GM18868 (cell line): ENCODE results near the gene NCOA1.
"Not testable (repeated sequence)": the region's sequence is repeated elsewhere in the genome, so short reads cannot be mapped to it uniquely, and the experiment has no call there.

Source experiments
- ATAC-seq: cut with Tn5 transposase; IDR thresholded peaks from one replicate; pipeline ENCODE4 v1.9.1; 2021; ENCODE audit warnings: mild to moderate bottlenecking, moderate library complexity; ENCODE audit not compliant: unreplicated experiment

Gene NCOA1

GRCh38 chr2:24474053-24474452 is 17.0 kb upstream of the NCOA1 start:
- ATAC-seq = no peak

GRCh38 chr2:24477229-24477628 is 13.8 kb upstream of the NCOA1 start:
- no peak for ATAC-seq

GRCh38 chr2:24478243-24478642 is 12.8 kb upstream of the NCOA1 start:
- ATAC-seq = no peak

GRCh38 chr2:24480245-24480644 is 10.8 kb upstream of the NCOA1 start:
- ATAC-seq = no peak

GRCh38 chr2:24482251-24482971 is 8.6 kb upstream of the NCOA1 start:
- ATAC-seq = no peak

- ATAC-seq = no peak
These were observed 8.1 kb upstream of the NCOA1 start for GRCh38 chr2:24482972-24483300.

GRCh38 chr2:24484677-24485076 is 6.4 kb upstream of the NCOA1 start:
- not testable (repeated sequence) for ATAC-seq

GRCh38 chr2:24485197-24485596 is 5.9 kb upstream of the NCOA1 start:
- no peak for ATAC-seq

GRCh38 chr2:24486636-24487205 is 4.3 kb upstream of the NCOA1 start:
- no peak for ATAC-seq

- ATAC-seq = no peak
These were observed 1.4 kb upstream of the NCOA1 start for GRCh38 chr2:24489465-24490180.

GRCh38 chr2:24490181-24490689 is 819 bp upstream of the NCOA1 start:
- no peak for ATAC-seq

- peak; percentile 39 for ATAC-seq
These were observed 727 bp downstream of the NCOA1 start for GRCh38 chr2:24491542-24492420.

GRCh38 chr2:24492421-24493279 is 1.6 kb downstream of the NCOA1 start:
- no peak for ATAC-seq

- ATAC-seq = no peak
These were observed 2.7 kb downstream of the NCOA1 start for GRCh38 chr2:24493713-24494112.

- ATAC-seq = no peak
These were observed 3.4 kb downstream of the NCOA1 start for GRCh38 chr2:24494410-24494809.

GRCh38 chr2:24495451-24495850 is 4.4 kb downstream of the NCOA1 start:
- no peak for ATAC-seq

GRCh38 chr2:24496959-24497358 is 5.9 kb downstream of the NCOA1 start:
- ATAC-seq = no peak

GRCh38 chr2:24497685-24498084 is 6.6 kb downstream of the NCOA1 start:
- no peak for ATAC-seq

GRCh38 chr2:24498121-24498520 is 7.1 kb downstream of the NCOA1 start:
- no peak for ATAC-seq

- no peak for ATAC-seq
These were observed 10.8 kb downstream of the NCOA1 start for GRCh38 chr2:24501813-24502212.
